ENCODE data around the gene BEST4.
"Not testable (repeated sequence)": the region's sequence is repeated elsewhere in the genome, so short reads cannot be mapped to it uniquely, and the experiment has no call there.

BEST4 gene

DNA sequence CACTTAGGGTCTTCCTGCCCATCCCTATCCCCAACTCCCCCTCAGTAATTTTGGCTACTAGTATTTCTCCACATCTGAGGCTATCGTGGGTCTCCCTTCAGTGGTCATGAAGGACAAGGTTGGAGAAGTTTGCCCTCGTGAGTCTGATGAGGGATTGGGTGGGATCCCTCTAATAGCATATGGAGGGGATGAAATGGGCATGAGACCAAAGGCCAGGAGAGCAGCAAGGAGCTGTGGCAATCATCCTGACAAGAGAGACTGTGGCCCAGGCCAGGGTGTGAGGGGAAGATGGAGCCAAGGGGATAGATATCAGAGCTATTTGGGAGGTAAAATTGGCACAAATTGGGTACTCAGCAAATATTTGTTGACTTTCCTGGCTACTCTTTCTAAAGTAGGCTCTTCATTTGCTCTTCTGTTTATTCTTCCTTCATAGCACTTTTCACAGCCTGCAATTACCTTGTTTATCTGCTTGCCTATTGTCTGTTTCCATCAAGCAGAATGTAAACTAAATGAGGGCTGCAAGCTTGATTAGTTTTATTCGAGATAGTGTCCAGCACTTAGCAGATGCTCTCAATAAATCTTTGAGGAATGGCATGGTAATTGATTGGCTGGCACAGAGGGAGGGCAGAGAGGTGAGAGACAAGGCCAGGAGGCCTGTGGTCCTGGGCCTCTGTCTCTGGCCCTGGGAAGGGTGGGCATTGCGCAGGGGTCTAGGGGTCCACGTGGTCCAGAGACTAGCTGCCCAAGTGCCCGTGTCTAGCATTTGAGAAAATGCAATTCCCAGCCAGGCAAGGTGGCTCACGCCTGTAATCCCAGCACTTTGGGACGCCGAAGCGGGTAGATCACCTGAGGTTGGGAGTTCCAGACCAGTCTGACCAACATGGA lies 10.8 kb upstream of the BEST4 start:
- no peak overlapping the region for H3K4me3 ChIP-seq (ENCODE audit: low read depth, low read length)
- TF ChIP-seq, protein P1, sequence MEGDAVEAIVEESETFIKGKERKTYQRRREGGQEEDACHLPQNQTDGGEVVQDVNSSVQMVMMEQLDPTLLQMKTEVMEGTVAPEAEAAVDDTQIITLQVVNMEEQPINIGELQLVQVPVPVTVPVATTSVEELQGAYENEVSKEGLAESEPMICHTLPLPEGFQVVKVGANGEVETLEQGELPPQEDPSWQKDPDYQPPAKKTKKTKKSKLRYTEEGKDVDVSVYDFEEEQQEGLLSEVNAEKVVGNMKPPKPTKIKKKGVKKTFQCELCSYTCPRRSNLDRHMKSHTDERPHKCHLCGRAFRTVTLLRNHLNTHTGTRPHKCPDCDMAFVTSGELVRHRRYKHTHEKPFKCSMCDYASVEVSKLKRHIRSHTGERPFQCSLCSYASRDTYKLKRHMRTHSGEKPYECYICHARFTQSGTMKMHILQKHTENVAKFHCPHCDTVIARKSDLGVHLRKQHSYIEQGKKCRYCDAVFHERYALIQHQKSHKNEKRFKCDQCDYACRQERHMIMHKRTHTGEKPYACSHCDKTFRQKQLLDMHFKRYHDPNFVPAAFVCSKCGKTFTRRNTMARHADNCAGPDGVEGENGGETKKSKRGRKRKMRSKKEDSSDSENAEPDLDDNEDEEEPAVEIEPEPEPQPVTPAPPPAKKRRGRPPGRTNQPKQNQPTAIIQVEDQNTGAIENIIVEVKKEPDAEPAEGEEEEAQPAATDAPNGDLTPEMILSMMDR (IDR thresholded peaks at IDR 0.05; ENCODE audit: low read depth, low read length), result no peak

DNA sequence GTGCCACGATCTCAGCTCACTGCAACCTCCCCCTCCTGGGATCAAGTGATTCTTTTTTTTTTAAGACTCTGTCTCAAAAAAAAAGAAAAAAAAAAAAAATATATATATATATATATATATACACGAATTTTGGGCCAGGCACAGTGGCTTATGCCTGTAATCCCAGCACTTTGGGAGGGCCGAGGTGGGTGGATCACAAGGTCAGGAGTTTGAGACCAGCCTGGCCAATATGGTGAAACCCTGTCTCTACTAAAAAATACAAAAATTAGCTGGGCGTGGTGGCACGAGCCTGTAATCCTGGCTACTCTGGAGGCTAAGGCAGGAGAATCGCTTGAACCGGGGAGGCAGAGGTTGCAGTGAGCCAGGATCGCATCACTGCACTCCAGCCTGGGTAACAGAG lies 9.9 kb upstream of the BEST4 start:
- not testable (repeated sequence) for H3K4me3 ChIP-seq (ENCODE audit: low read depth, low read length)

DNA sequence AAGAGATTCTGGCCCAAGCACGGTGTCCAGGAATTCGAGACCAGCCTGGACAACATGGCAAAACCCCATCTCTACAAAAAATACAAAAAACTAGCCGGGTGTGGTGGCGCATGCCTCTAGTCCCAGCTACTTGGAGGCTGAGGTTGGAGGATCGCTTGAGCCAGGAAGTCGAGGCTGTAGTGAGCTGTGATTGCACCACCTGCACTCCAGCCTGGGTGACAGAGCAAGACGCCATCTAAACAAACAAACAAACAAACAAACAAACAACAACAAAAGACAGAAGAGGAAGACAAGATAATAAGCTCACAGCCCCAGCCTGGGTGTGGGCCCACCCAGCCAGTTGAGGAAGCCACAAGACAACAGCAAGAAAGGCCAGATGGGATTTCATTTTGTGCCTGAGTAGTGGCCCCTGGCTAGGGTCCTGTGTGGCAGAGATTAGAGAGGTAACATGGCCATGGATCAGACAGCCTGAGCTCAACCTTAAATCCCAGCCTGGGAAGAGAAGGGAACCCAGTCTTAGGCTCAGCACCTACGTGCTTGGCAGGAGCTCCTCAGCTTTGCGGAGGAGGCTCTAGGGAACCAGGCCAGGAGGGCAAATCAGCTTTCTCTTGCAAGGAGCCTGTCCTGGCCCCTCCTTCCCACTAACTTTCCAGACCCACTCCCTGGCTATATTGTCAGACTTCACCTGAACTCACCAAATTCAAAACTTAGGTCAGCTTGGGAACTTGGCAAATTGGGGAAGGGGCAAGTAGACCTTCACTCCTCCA lies 4.9 kb upstream of the BEST4 start:
- no peak overlapping the region for H3K4me3 ChIP-seq (ENCODE audit: low read depth, low read length)
- TF ChIP-seq, protein P1 (IDR thresholded peaks at IDR 0.05; ENCODE audit: low read depth, low read length), result no peak

DNA sequence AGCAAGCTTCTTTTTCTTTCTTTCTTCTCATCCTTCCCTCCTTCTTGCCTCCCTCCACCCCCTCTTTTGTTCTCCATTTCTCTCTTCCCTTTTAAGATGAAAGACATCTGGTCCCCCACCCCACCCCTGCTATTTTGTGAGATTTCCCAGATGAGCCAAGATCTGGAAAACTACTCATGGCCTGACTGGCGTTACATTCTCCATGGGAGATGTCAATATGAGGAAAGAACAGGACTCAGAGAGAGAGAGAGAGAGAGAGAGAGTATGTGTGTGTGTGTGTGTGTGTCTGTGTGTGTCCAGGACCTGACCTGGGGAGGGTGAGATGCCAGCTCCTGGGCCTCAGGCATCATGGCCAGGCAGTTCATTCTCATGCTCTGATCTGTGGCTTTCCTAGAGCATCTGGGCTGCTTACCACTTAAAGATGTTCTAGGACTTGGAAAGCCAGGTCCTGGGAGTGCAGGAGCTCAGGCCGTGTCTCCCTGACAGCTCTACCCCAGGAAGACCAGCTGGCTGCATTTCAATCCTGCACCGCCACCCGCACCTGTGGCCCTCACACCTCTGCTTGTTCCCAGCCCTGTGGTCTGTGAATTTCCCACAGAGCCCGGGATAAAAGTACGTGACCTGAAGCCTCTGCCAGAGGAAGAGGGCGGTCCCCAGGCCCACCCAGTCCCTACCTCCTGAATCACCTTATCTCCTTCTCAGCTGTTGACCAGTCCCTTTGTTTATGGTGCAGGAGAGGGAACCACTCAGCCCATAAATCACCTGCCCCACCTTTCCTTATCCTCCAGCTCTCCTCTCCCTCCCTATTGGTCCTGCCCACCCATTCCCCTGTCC lies 3.2 kb upstream of the BEST4 start:
- TF ChIP-seq, protein P1 (IDR thresholded peaks at IDR 0.05; ENCODE audit: low read depth, low read length), result no peak
- H3K4me3 ChIP-seq (ENCODE audit: low read depth, low read length), result no peak overlapping the region

DNA sequence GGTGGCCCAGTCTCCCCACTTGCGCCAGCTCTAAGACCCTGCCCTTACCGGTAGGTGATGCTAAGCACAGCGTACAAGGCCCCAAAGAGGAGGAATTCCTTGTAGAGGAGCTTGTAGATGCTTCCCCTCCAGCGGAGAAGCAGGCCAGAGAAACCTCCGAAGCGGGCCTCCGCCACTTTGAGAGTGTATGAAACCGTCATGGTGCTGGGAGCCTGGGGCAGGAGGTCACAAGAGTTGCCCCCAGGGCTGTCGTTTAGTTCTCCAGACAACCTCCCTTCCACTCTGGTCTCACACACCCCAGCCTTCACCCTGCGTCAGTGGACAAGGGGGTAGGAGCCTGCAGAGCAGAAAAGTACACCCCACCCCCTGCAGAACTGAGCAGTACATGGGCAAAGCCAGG lies 464 bp downstream of the BEST4 start:
- TF ChIP-seq, protein P1 (IDR thresholded peaks at IDR 0.05; ENCODE audit: low read depth, low read length), result no peak
- no peak overlapping the region for H3K4me3 ChIP-seq (ENCODE audit: low read depth, low read length)

DNA sequence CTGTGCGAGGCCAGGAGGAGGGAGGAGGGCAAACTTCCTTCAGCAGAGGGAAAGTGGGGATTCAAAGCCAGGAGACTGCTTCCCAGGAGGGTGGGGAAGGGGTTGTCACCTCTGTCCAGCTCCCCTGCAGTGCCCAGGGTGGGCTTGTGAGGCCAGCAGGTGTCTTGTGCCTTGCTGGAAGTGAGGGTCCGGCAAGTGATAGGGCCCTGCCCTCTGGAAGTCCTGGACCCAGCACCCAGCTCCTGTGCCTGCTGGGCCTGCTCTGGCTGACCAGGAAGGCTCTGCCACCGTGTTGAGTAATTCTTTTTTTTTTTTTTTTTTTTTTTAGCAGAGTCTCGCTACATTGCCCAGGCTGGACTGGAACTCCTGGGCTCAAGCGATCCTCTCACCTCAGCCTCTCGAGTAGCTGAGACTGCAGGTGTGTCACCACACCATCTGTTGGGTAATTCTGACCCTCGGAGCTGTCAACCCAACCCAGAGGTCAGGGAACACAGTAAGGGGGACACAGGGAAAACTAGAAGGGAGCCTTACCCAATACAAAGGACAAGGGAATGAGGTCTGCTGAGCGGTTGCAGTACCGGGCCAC lies 1.0 kb downstream of the BEST4 start:
- H3K4me3 ChIP-seq (ENCODE audit: low read depth, low read length), result no peak overlapping the region

More for the DNA sequence above, 1.0 kb downstream of the BEST4 start:
- TF ChIP-seq, protein P1 (IDR thresholded peaks at IDR 0.05; ENCODE audit: low read depth, low read length), result no peak

Measured in WI38 (cell line).